Activated T-helper 1 cell treated with anti-CD3 and anti-CD28 coated beads, Interleukin-2, amount 50 U/mL, for 16 hours (primary cell): ENCODE data around the gene OSTC.
"Not testable (repeated sequence)": the region's sequence is repeated elsewhere in the genome, so short reads cannot be mapped to it uniquely, and the experiment has no call there.

Experiments
- DNase-seq, 2 donors: peaks; one replicate each; pipeline ENCODE4 v3.0.0-alpha.2; 2020; ENCODE audit warnings: low read depth in 1 of 2, low spot score in 1 of 2

Gene OSTC

GRCh38 chr4:108710578-108710977 lies 60.2 kb downstream of the OSTC start:
- DNase-seq: not testable (repeated sequence)

- DNase-seq: no peak
Observed at GRCh38 chr4:108714880-108715279, 64.5 kb downstream of the OSTC start.

- DNase-seq: no peak
Observed at GRCh38 chr4:108716340-108716739, 65.9 kb downstream of the OSTC start.

GRCh38 chr4:108717386-108717785 lies 67.0 kb downstream of the OSTC start:
- DNase-seq: no peak
